ENCODE results near the gene AADACL4. TPM values are rescaled to one million over a fixed set of nuclear protein-coding genes. Genes with fewer than 3 reads are reported as not detected.

Gene AADACL4
- total and polyA plus RNA-seq, 9 of the 15 experiments (the other 6 are each of a cell fraction or from before 2014, with no cell fraction given) = not detected

DNA sequence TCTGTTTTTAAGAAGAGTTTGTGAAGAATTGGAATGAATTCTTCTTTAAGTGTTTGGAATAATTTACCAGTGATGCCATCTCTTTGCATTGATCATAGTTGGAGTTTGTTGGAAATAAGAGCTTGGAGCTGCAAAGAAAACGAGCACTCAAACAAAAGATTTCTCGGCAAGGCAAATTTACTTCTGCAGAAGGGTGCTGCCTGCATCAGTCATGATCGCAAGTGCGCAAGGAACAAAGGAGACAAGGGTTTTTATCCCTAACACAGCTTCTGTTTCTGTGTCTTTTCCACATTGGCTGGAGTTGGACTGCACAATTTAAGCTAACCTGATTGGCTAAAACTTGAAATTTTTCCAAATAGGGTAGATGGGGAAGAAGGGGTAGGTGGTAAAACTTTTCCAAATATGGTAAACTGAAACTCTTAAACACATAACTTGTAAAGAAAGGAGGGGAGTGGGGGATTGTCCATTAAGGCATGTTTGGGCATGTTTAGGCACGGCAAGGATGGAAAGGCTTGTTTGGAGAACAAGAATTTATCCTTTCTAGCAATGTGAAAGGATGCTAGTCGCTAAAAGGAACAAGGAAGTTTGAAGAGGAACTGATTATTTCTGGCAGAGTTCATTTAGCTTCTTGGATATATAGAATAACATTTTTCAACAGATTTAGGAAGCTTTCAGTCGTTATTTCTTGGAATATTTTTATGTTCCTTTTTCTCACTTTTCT lies 3.5 kb upstream of the AADACL4 start (continued):
- TF ChIP-seq CBX5 (IDR thresholded peaks at IDR 0.05; ENCODE audit: borderline replicate concordance, low read depth) = peak; percentile 98
- peak; percentile 94; the same call in 1 of the 2 replicates for TF ChIP-seq XRCC3 (IDR thresholded peaks at IDR 0.05)
- no peak for TF ChIP-seq ZNF140 (CRISPR knock-in tag; IDR thresholded peaks at IDR 0.05)
- no peak for TF ChIP-seq ZNF184 (CRISPR knock-in tag; IDR thresholded peaks at IDR 0.05)
- peak; percentile 36 to 80; a peak in 3 of 4 replicates for TF ChIP-seq TRIM24 (IDR thresholded peaks at IDR 0.05)
- TF ChIP-seq CBX3 (IDR thresholded peaks at IDR 0.05; ENCODE audit: borderline replicate concordance in 1 of 2, low read length in 2 of 2) = peak in 1 of 2 experiments; percentile 99; a peak in 2 of 3 replicates
- TF ChIP-seq, protein P1, sequence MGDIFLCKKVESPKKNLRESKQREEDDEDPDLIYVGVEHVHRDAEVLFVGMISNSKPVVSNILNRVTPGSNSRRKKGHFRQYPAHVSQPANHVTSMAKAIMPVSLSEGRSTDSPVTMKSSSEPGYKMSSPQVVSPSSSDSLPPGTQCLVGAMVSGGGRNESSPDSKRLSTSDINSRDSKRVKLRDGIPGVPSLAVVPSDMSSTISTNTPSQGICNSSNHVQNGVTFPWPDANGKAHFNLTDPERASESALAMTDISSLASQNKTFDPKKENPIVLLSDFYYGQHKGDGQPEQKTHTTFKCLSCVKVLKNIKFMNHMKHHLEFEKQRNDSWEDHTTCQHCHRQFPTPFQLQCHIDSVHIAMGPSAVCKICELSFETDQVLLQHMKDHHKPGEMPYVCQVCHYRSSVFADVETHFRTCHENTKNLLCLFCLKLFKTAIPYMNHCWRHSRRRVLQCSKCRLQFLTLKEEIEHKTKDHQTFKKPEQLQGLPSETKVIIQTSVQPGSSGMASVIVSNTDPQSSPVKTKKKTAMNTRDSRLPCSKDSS (IDR thresholded peaks at IDR 0.05; ENCODE audit: low read depth, partially characterized antibody) = peak; percentile 99
- TF ChIP-seq ZEB2 (IDR thresholded peaks at IDR 0.05) = peak; percentile 82
- peak; percentile 51; the same call in 1 of the 2 replicates for TF ChIP-seq JUN (IDR thresholded peaks at IDR 0.05; ENCODE audit: borderline replicate concordance, low read depth, low read length)
- no peak for TF ChIP-seq JUN (CRISPR knock-in tag; IDR thresholded peaks at IDR 0.05; ENCODE audit: borderline replicate concordance)

DNA sequence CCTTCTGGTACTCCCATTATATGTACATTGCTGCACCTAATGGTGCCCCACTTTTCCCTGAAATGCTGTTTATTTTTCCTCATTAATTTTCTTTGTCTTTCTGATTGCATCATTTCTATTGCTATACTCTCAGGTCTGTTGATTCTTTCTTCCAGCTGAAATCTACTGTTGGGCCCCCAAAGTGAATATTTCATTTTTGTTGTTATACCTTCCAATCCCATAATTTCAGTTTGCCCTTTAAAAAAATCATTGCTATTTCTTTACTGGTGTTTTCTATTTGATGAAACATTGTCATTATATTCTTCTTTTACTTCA lies 3.0 kb upstream of the AADACL4 start:
- Histone ChIP-seq H3K36me3 (ENCODE audit: control insufficient read depth, insufficient read depth, low read length) (peaks cover 5% of the 10 kb centered on the region; the same call in 2 of the 3 replicates), H3K9me1 (ENCODE audit: control insufficient read depth, insufficient read depth, low read length) (no peaks in the 10 kb centered on the region), H4K20me1 (replicated peaks; ENCODE audit: control insufficient read depth, insufficient read depth, low read length) (no peaks in the 10 kb centered on the region), H3K27ac (ENCODE audit: extremely low read depth, low read depth, low read length) (no peak overlapping the region), H2AFZ (ENCODE audit: low read depth, low read length) (no peak overlapping the region), H3K9ac (ENCODE audit: insufficient read depth in 1 of 2, low read depth in 2 of 2, low read length in 2 of 2) (no peak overlapping the region), H3K4me2 (ENCODE audit: insufficient read depth, low read length) (no peak overlapping the region), H3K79me2 (ENCODE audit: control insufficient read depth, insufficient read depth, low read length) (no peaks in the 10 kb centered on the region), H3K4me3 (no peak overlapping the region), H3K27me3 (ENCODE audit: control insufficient read depth in 2 of 2, insufficient read depth in 2 of 2, low read length in 2 of 2) (no peaks in the 10 kb centered on the region), H3K4me1 (replicated peaks in 1 of 2; ENCODE audit: control insufficient read depth in 2 of 2, insufficient read depth in 2 of 2, low read length in 2 of 2) (peaks cover 0 to 2% of the 10 kb centered on the region in 2 experiments; a peak in 1 of 5 replicates), H3K9me3 (replicated peaks; ENCODE audit: control insufficient read depth, insufficient read depth, low read depth, low read length) (peaks cover 25% of the 10 kb centered on the region)
- TF ChIP-seq, protein P2, sequence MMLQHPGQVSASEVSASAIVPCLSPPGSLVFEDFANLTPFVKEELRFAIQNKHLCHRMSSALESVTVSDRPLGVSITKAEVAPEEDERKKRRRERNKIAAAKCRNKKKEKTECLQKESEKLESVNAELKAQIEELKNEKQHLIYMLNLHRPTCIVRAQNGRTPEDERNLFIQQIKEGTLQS (IDR thresholded peaks at IDR 0.05) = peak; percentile 49
- TF ChIP-seq, protein P2 (CRISPR knock-in tag; conservative IDR thresholded peaks at IDR 0.05) = no peak
- TF ChIP-seq CEBPG (CRISPR knock-in tag; IDR thresholded peaks at IDR 0.05) = no peak
- peak; percentile 54 to 56 for TF ChIP-seq CEBPG (tag; conservative IDR thresholded peaks at IDR 0.05 in 1 of 2, IDR thresholded peaks at IDR 0.05 in 1 of 2)
- TF ChIP-seq ZFP30 (CRISPR knock-in tag; IDR thresholded peaks at IDR 0.05; ENCODE audit: borderline replicate concordance) = no peak
- no peak for TF ChIP-seq ZBTB8A (IDR thresholded peaks at IDR 0.05; ENCODE audit: partially characterized antibody)
- in situ Hi-C loops (cut with MboI) = no loop called here
- POLR2A ChIA-PET = interaction anchor here (1.4 to 1.7 kb wide), 2 partner anchors 10 to 17 kb away, joined by 4 read pairs; no protein-coding TSS in a partner anchor
- CTCF ChIA-PET (ENCODE audit: low intra/inter-chr PET ratio) = no interaction called here
- no TSS peak for BruUV-seq (replicated peaks)
- DNase-seq (ENCODE audit: extremely low read depth in 1 of 4, low spot score in 3 of 4) = no peak
- intact Hi-C loops (cut with micrococcal nuclease) = no loop called here
- ATAC-seq = no peak
- no peak for FAIRE-seq

All from K562 (cell line).